Measurements from ENCODE around the gene CORO1C.

GRCh38 chr12:108761226-108761625, 29.9 kb upstream of the CORO1C start:
- TF ChIP-seq, protein P1, sequence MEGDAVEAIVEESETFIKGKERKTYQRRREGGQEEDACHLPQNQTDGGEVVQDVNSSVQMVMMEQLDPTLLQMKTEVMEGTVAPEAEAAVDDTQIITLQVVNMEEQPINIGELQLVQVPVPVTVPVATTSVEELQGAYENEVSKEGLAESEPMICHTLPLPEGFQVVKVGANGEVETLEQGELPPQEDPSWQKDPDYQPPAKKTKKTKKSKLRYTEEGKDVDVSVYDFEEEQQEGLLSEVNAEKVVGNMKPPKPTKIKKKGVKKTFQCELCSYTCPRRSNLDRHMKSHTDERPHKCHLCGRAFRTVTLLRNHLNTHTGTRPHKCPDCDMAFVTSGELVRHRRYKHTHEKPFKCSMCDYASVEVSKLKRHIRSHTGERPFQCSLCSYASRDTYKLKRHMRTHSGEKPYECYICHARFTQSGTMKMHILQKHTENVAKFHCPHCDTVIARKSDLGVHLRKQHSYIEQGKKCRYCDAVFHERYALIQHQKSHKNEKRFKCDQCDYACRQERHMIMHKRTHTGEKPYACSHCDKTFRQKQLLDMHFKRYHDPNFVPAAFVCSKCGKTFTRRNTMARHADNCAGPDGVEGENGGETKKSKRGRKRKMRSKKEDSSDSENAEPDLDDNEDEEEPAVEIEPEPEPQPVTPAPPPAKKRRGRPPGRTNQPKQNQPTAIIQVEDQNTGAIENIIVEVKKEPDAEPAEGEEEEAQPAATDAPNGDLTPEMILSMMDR (IDR thresholded peaks at IDR 0.05; ENCODE audit: low read depth, low read length): no peak
- TF ChIP-seq EZH2phosphoT487 (IDR thresholded peaks at IDR 0.05; ENCODE audit: low read depth): no peak
